Activated CD4-positive, alpha-beta T cell treated with anti-CD3 and anti-CD28 coated beads for 4 hours (primary cell): ENCODE data around the gene LDB2.
"Not testable (repeated sequence)": the region's sequence is repeated elsewhere in the genome, so short reads cannot be mapped to it uniquely, and the experiment has no call there.

Experiments used
- DNase-seq, 2 donors: peaks; one replicate each; pipeline ENCODE4 v3.0.0-alpha.2; 2020

Gene LDB2

GRCh38 chr4:16897991-16898827, at the start of gene LDB2:
Gene LDB2, minus strand, starts transcription at chr4:16898645.
- no peak for DNase-seq

- DNase-seq = no peak
Observed at GRCh38 chr4:16942491-16942890, 44.0 kb upstream of the LDB2 start.

- DNase-seq = no peak
Observed at GRCh38 chr4:16939178-16939577, 40.7 kb upstream of the LDB2 start.

- no peak for DNase-seq
Observed at GRCh38 chr4:16938512-16939040, 40.1 kb upstream of the LDB2 start.

GRCh38 chr4:16931339-16932305, 33.2 kb upstream of the LDB2 start:
- DNase-seq = no peak

- DNase-seq = no peak
Observed at GRCh38 chr4:16926214-16926613, 27.8 kb upstream of the LDB2 start.

GRCh38 chr4:16918716-16919115, 20.3 kb upstream of the LDB2 start:
- not testable (repeated sequence) for DNase-seq

GRCh38 chr4:16916719-16917337, 18.4 kb upstream of the LDB2 start:
- peak; percentile 53 to 60 for DNase-seq

GRCh38 chr4:16916031-16916430, 17.6 kb upstream of the LDB2 start:
- DNase-seq = no peak

- no peak for DNase-seq
Observed at GRCh38 chr4:16914208-16914607, 15.8 kb upstream of the LDB2 start.

GRCh38 chr4:16912896-16913295, 14.5 kb upstream of the LDB2 start:
- no peak for DNase-seq

GRCh38 chr4:16909281-16909680, 10.8 kb upstream of the LDB2 start:
- DNase-seq = no peak

GRCh38 chr4:16908377-16909021, 10.1 kb upstream of the LDB2 start:
- DNase-seq = no peak

- DNase-seq = no peak
Observed at GRCh38 chr4:16900325-16900724, 1.9 kb upstream of the LDB2 start.

GRCh38 chr4:16896881-16897750, 1.3 kb downstream of the LDB2 start:
- DNase-seq = no peak

GRCh38 chr4:16894406-16894805, 4.0 kb downstream of the LDB2 start:
- no peak for DNase-seq

- no peak for DNase-seq
Observed at GRCh38 chr4:16893141-16893651, 5.2 kb downstream of the LDB2 start.

- DNase-seq = no peak
Observed at GRCh38 chr4:16890651-16891050, 7.8 kb downstream of the LDB2 start.

- DNase-seq = no peak
Observed at GRCh38 chr4:16889945-16890344, 8.5 kb downstream of the LDB2 start.

GRCh38 chr4:16887887-16888286, 10.6 kb downstream of the LDB2 start:
- DNase-seq = no peak
